Sigmoid colon (tissue), 4 donors: ENCODE measurements around the gene EPAS1.

Source experiments
- EP300 ChIP-seq, 4 donors: sonication (generic); formaldehyde crosslinking; IDR thresholded peaks; one replicate each; pipeline ENCODE4 v1.6.1; 2017; ENCODE audit warnings: antibody characterized with exemption in 4 of 4
- POLR2A ChIP-seq, 2 donors: fragments of 450-650 bp; IDR thresholded peaks; one replicate each; pipeline ENCODE4 v1.6.1; 2016; ENCODE audit warnings: antibody characterized with exemption in 2 of 2, mild to moderate bottlenecking in 2 of 2, moderate library complexity in 2 of 2
- POLR2AphosphoS5 ChIP-seq, 4 donors: sonication (generic); formaldehyde crosslinking; IDR thresholded peaks; one replicate each; pipeline ENCODE4 v1.6.1; 2017; ENCODE audit warnings: antibody characterized with exemption in 4 of 4
- TF ChIP-seq, protein P1 (sequence below), 4 experiments: fragments of 450-650 bp in 3 of 4; fragments of 200-600 bp in 1 of 4; IDR thresholded peaks; one replicate each; pipeline ENCODE4 v1.5.1; 2016 to 2019; ENCODE audit warnings: antibody characterized with exemption in 4 of 4, mild to moderate bottlenecking in 3 of 4, moderate library complexity in 2 of 4

DNA sequence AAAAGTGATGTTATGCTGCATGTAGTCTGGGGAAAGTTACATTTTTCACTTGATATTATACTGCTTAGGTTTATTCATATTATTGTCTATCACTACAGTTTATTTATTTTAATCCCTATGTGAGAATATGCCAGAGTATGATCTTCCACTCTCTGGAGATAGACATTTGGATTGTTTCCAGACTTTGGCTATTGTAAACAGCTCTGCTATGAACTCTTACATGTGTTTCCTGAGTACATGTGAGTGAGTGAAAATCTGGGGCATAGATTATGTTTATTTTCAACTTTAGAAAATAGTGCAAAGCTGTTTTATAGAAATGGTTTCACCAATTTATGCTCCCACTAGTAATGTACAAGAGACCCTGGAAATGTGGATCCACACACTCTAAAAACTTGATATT lies 49.0 kb upstream of the EPAS1 start:
- no peak for TF ChIP-seq POLR2A (IDR thresholded peaks at IDR 0.05)
- TF ChIP-seq, protein P1, sequence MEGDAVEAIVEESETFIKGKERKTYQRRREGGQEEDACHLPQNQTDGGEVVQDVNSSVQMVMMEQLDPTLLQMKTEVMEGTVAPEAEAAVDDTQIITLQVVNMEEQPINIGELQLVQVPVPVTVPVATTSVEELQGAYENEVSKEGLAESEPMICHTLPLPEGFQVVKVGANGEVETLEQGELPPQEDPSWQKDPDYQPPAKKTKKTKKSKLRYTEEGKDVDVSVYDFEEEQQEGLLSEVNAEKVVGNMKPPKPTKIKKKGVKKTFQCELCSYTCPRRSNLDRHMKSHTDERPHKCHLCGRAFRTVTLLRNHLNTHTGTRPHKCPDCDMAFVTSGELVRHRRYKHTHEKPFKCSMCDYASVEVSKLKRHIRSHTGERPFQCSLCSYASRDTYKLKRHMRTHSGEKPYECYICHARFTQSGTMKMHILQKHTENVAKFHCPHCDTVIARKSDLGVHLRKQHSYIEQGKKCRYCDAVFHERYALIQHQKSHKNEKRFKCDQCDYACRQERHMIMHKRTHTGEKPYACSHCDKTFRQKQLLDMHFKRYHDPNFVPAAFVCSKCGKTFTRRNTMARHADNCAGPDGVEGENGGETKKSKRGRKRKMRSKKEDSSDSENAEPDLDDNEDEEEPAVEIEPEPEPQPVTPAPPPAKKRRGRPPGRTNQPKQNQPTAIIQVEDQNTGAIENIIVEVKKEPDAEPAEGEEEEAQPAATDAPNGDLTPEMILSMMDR (IDR thresholded peaks at IDR 0.05): no peak
- TF ChIP-seq POLR2AphosphoS5 (IDR thresholded peaks at IDR 0.05): no peak
- TF ChIP-seq EP300 (IDR thresholded peaks at IDR 0.05): no peak
